C4-2B (cell line): Measurements from ENCODE around the gene IGF2BP1.

Experiments used
- ZFX ChIP-seq: fragments of 450-650 bp; IDR thresholded peaks from 2 replicates; pipeline ENCODE4 v1.6.1; 2017
- TF ChIP-seq, protein P1 (sequence below): fragments of 450-650 bp; conservative IDR thresholded peaks from 2 replicates; pipeline ENCODE4 v1.5.1; 2017; ENCODE audit warnings: mild to moderate bottlenecking

GRCh38 chr17:49029801-49030200, 32.6 kb downstream of the IGF2BP1 start:
- TF ChIP-seq, protein P1, sequence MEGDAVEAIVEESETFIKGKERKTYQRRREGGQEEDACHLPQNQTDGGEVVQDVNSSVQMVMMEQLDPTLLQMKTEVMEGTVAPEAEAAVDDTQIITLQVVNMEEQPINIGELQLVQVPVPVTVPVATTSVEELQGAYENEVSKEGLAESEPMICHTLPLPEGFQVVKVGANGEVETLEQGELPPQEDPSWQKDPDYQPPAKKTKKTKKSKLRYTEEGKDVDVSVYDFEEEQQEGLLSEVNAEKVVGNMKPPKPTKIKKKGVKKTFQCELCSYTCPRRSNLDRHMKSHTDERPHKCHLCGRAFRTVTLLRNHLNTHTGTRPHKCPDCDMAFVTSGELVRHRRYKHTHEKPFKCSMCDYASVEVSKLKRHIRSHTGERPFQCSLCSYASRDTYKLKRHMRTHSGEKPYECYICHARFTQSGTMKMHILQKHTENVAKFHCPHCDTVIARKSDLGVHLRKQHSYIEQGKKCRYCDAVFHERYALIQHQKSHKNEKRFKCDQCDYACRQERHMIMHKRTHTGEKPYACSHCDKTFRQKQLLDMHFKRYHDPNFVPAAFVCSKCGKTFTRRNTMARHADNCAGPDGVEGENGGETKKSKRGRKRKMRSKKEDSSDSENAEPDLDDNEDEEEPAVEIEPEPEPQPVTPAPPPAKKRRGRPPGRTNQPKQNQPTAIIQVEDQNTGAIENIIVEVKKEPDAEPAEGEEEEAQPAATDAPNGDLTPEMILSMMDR: no peak
- no peak for TF ChIP-seq ZFX
